ENCODE results near the gene TENT5C.

TENT5C gene

DNA sequence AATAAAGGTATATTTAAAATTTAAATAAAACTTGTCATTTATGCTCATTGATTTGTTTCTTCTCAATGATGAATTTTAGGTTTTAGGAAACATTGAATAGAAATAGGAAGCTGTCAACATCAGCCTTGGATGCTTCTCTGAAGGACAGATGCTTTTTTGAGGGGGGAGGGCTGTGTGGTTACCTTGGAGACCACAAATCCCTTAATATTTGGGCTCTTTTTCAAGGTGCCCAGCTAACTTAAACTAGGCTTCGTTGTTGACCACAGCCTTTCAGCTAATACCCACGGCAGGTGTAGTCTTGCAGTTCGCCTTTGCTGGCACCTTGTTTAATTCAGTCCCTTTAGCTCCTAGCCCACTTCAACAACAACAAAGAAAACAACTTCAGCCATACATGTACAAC, 22.5 kb downstream of the TENT5C start:
- no peaks in the 10 kb centered on the region for H3K27me3 Mint-ChIP-seq
- ATAC-seq, result no peak
- H3K9me3 Mint-ChIP-seq, result no peaks in the 10 kb centered on the region
- H3K4me3 Mint-ChIP-seq, result no peak overlapping the region
- no peak overlapping the region for H3K27ac Mint-ChIP-seq
- peaks cover 66% of the 10 kb centered on the region for H3K4me1 Mint-ChIP-seq
- H3K36me3 Mint-ChIP-seq, result peaks cover 32% of the 10 kb centered on the region

DNA sequence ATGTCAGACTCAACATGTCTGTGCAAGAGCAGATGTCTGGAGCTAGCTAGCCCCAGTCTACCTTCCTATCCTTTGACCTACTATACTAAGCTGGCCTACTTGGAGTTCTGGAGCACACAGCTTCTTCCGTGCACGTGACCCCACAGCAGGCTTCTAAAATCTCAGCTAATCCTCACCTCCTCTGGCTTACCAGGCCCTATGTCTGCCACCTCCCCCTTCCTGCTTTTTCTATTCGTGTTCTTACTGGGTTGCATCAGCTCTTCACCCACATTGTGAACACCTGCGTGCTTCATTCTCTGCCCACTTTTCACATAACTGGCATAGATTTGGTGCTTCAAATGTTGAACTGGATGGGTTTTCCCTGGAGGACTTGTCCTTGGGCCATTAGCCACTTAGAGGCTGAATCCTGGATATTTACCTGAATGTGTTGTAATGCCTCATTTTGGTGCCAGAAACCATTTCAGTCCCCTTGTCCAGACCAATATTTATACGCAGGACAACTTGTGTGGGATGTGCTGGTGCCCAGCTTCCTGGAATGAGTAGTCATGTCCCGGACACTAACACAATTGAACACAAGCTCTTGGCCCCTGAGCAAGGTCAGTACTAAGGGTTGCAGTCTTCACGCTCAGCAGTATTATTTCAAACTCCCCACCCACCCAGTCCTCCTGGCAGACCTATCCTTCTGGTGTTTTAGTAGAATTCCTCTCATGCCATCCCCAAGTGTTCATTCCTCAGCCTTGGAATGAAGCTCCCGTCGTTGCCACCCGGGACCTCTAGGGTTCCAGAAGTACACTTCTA, 24.0 kb downstream of the TENT5C start:
- ATAC-seq, result no peak
- Mint-ChIP-seq H3K27me3 (no peaks in the 10 kb centered on the region), H3K27ac (peak overlapping the region; percentile 9), H3K4me1 (peaks cover 73% of the 10 kb centered on the region), H3K9me3 (no peaks in the 10 kb centered on the region), H3K4me3 (no peak overlapping the region), H3K36me3 (peaks cover 19% of the 10 kb centered on the region)

DNA sequence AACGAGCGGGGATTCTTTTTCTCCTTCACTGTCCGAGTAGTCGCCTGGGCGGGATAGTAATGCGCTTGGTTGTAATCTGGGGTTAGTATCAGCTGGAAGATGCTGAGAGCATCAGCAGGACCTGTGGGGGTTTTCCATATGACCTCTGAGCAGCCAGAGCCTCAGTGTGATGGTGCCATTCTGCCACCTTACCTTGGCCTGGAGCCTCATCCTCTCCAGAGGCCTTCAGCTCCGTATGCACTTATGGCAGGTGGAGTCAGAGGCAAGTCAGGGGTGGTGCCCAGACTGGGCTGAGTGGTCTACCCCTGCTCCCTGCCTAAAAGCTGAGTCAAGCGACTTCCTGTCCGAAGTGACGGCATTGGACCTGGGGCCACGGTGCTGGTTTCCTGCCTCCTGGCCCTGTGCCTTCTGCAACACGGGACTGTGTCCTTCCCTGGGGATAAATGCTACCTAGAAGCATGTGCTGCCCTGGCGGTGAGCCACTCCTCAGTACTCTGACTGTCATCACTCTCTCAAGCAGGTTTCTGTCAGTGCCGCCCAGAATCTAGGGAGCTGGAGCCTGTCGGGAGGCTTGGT, 24.7 kb downstream of the TENT5C start:
- no peak overlapping the region for H3K27ac Mint-ChIP-seq
- H3K4me1 Mint-ChIP-seq, result peaks cover 74% of the 10 kb centered on the region
- peaks cover 19% of the 10 kb centered on the region for H3K36me3 Mint-ChIP-seq
- H3K9me3 Mint-ChIP-seq, result no peaks in the 10 kb centered on the region
- H3K27me3 Mint-ChIP-seq, result no peaks in the 10 kb centered on the region
- no peak for ATAC-seq
- no peak overlapping the region for H3K4me3 Mint-ChIP-seq

DNA sequence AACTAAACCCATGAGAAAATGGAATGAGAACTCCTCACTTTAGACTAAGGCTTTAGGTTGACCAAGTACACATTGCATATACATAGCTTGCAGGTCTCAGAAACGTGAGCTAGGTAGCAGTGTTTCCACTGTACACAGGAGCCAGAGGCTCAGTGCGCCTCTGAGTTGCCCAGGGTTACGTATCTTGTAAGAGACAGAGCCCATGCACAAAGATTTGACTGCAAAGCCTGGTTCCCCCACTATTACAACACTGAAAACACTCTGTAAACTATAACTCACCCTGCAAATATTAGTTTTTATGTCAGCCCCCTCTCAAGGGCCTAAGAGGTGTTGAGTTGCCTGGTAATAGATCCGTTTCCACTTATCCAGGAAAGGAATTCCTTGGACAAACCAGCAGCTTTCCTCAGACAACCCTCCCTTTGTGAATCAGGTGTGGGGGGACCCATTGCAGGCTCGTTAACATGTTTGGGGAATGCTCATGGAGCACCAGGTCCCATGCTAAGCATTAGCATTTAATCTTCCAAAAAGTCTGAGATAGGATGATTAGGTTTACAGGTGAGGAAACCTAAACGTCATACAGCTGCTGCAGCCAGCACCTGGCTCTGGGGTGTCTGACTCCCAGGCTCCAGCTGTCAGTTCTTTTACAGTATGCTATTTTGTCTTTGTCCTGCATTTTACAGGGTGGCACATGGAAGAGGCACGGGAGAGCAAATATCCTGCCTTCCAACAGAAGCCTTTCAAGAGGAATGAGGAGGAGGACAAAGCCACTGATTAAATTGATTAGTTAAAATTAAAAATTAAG, 25.7 kb downstream of the TENT5C start:
- Mint-ChIP-seq H3K27me3 (no peaks in the 10 kb centered on the region), H3K27ac (no peak overlapping the region), H3K9me3 (no peaks in the 10 kb centered on the region), H3K36me3 (peaks cover 19% of the 10 kb centered on the region), H3K4me1 (peaks cover 81% of the 10 kb centered on the region), H3K4me3 (no peak overlapping the region)
- no peak for ATAC-seq

DNA sequence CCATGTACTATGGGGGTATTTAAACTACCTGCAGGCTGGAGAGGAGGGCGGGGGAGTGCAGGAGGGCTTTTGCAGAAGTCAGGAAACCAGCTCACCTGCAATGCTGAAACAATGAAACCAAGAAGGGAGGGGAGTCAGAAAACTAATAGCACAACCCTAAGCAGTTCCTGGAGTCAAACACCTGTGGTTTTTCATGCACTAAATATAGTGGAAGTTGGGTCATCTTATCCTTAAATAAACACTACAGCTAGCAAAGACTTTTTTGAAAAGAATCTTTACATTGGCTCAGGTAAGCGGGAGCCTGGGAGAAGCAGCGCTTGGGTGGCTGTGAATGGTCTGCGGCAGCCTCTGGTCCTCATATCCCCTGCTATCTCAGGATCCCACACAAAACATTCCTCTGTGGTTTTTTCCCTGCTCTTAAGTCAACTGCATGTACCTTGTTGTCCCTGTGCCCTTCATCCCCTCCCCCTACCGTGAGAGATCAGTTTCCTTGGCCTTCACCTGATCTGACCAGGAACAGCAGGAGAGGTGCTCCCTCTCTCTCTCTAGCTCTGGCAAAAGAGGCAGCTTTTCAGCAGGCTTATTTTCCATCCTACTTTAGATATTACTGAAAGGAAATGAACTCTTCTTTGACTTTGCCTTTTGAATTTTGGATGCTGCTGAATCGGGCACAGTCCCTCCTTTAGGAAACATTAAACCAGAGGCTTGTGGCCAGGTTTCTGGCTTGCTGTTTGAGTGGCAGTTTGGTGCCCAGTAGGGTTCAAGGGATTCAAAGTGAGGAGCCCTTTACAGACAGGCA, 26.6 kb downstream of the TENT5C start:
- peak; percentile 51 for ATAC-seq
- H3K27me3 Mint-ChIP-seq, result no peaks in the 10 kb centered on the region
- peaks cover 81% of the 10 kb centered on the region for H3K4me1 Mint-ChIP-seq
- H3K4me3 Mint-ChIP-seq, result no peak overlapping the region
- H3K36me3 Mint-ChIP-seq, result peaks cover 19% of the 10 kb centered on the region
- H3K27ac Mint-ChIP-seq, result peak overlapping the region; percentile 26
- H3K9me3 Mint-ChIP-seq, result no peaks in the 10 kb centered on the region

DNA sequence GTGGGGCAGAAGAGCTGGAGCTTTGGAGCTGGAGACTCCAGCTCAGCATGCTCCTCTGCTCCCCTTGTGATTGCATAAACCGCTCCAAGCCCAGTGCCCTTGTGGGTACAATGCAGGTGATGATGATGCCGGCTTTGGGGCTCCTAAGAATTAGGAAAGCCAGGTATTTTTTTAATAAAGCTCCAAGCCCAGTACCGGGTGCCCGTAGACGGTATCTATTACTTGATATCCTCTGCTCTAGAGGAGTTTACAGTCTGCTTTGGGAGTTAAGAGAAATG, 27.2 kb downstream of the TENT5C start:
- no peak overlapping the region for H3K4me3 Mint-ChIP-seq
- no peaks in the 10 kb centered on the region for H3K27me3 Mint-ChIP-seq
- no peaks in the 10 kb centered on the region for H3K9me3 Mint-ChIP-seq
- no peak for ATAC-seq
- peak overlapping the region; percentile 26 for H3K27ac Mint-ChIP-seq
- H3K4me1 Mint-ChIP-seq, result peaks cover 81% of the 10 kb centered on the region
- peaks cover 19% of the 10 kb centered on the region for H3K36me3 Mint-ChIP-seq

DNA sequence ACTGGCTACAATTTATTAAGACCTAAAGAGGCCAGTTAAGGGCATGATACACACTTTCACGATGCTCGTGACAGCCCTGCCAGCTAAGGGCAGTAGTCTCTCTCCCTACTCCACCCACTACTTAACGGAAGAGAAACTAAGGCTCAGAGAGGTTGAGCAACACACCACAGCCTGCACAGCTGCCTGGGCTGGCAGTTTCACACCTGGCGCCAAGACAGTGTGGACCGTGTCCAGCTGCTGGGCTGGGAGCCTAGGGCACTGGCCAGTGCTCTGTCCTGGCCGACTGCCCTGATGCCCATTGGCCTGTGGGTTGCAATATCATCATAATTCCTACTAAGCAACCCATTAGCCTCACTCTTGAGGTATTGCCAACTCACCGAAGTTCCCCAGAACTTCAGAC, 27.6 kb downstream of the TENT5C start:
- no peak for ATAC-seq
- no peak overlapping the region for H3K4me3 Mint-ChIP-seq
- H3K4me1 Mint-ChIP-seq, result peaks cover 85% of the 10 kb centered on the region
- peaks cover 19% of the 10 kb centered on the region for H3K36me3 Mint-ChIP-seq
- peak overlapping the region; percentile 26 for H3K27ac Mint-ChIP-seq
- H3K27me3 Mint-ChIP-seq, result no peaks in the 10 kb centered on the region
- H3K9me3 Mint-ChIP-seq, result no peaks in the 10 kb centered on the region

DNA sequence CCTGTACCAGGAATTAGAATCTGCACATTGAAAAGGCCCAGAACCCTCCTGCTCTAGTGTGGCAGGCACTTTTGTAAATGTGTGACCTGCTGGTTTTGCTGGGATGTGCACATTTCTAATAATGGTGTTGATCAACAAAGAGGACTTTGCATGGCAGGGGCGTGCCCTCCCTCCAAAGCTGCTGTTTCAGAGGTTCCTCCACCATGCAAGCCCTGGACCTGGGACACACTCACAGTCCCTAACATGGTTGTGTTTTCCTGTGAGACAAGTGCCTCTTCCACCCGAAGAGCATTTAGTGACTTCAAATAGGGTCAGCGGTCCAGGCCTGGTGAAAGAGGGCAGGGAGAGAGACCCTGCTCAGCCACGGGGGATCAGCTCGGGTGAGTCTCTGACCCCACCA, 28.1 kb downstream of the TENT5C start:
- no peaks in the 10 kb centered on the region for H3K9me3 Mint-ChIP-seq
- H3K27me3 Mint-ChIP-seq, result no peaks in the 10 kb centered on the region
- peaks cover 15% of the 10 kb centered on the region for H3K36me3 Mint-ChIP-seq
- H3K4me1 Mint-ChIP-seq, result peaks cover 85% of the 10 kb centered on the region
- peak overlapping the region; percentile 26 for H3K27ac Mint-ChIP-seq
- ATAC-seq, result no peak
- H3K4me3 Mint-ChIP-seq, result no peak overlapping the region

DNA sequence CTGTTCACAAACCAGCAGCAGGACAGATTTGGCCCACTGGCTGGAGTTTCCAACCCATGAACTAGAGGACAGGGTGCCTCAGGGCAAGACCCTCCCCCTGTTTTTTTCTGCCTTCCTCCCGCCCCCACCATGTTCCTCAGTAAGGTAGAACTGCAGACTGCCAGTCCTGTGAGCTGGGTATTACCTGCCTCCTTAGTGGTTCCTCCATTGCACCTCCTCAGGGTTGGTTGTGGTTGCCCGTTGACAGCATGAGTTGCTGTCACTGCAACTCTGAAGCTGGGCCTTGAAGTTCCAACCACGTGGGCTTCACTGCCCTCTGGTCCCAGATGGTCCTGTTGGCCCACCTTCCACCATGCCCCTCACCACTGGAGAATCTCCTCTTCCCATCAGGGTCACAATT, 28.8 kb downstream of the TENT5C start:
- peaks cover 79% of the 10 kb centered on the region for H3K4me1 Mint-ChIP-seq
- no peaks in the 10 kb centered on the region for H3K27me3 Mint-ChIP-seq
- H3K36me3 Mint-ChIP-seq, result peaks cover 8% of the 10 kb centered on the region
- H3K27ac Mint-ChIP-seq, result peak overlapping the region; percentile 46
- ATAC-seq, result no peak
- H3K9me3 Mint-ChIP-seq, result no peaks in the 10 kb centered on the region
- H3K4me3 Mint-ChIP-seq, result no peak overlapping the region

DNA sequence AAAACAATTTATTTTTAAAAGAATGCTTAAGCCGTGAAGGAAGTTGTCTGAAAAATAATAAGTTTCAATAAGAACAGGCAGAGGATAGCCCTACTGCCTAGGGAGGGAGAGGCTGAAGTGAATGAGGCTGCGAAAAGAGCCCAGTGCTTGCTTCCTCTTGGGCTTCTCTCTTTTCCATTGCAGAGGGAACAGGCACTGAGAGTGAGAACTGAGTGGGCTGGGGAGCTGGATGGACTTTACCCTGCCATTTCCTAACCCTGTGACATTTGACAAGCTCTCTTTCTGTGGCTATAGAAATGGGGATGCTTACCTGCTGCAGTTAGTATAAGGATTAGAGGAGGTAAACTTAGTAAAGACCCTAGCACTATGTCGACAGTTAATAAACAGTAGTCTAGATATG, 30.0 kb downstream of the TENT5C start:
- H3K36me3 Mint-ChIP-seq, result no peaks in the 10 kb centered on the region
- H3K4me1 Mint-ChIP-seq, result peaks cover 76% of the 10 kb centered on the region
- no peaks in the 10 kb centered on the region for H3K9me3 Mint-ChIP-seq
- peak overlapping the region; percentile 46 for H3K4me3 Mint-ChIP-seq
- H3K27ac Mint-ChIP-seq, result peak overlapping the region; percentile 46
- H3K27me3 Mint-ChIP-seq, result no peaks in the 10 kb centered on the region
- peak; percentile 79 for ATAC-seq

DNA sequence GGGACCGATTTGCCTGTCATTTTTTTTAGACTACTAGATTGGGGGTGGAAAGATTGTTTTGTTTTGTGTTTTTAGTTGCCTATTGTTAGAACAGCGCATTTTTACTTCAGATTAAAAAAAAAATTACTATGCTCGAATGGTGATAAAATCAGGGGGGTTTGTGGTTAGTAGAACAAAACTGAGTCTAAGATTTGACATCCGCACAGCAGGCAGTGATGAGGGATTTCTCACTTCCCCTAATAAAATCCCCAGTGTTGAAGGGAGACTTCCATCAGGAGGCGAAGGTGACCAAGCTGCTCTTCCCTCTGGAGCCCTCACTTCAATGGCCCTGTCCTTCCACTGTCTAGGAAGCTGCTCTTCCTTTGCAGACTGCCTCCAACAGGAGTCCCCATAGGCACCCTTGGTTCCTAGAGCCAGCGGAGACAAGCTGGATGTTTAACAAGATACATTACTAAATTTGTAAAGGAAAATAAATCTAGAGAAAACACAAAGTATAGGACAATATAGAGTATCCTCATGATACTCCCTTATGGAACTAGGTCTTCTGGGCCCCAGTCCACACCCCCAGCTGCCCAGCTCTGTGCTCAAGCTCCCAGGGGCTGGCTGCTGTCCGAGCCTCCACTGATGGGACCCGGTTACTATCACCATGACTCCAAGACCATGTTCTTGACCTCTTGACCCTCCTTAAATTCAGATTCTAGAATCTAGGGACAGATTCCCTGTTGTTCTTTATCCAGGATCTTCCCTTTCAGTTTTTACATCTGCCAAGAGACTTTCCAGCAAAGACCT, 31.0 kb downstream of the TENT5C start:
- H3K27me3 Mint-ChIP-seq, result no peaks in the 10 kb centered on the region
- no peaks in the 10 kb centered on the region for H3K9me3 Mint-ChIP-seq
- peaks cover 70% of the 10 kb centered on the region for H3K4me1 Mint-ChIP-seq
- no peaks in the 10 kb centered on the region for H3K36me3 Mint-ChIP-seq
- H3K4me3 Mint-ChIP-seq, result no peak overlapping the region
- peak overlapping the region; percentile 46 for H3K27ac Mint-ChIP-seq
- ATAC-seq, result peak; percentile 34

DNA sequence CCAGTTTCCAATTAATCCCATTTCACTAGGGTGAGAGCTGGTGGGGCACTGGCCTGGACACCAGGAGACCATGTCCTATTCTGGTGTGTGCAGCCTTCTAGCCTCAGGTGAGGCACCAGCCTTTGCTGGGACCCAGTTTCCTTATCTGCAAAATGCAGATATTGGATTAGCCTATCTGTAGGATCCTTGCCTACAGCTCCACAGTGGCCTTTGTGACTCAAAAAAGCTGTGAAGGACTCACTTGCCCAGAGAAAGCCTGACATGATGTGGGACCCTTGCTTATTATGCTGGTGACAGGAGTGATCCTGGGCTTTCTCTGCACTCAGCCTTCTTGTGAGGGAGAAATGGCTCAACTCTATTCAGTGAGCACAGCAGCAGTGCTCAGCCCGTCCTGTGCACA, 32.3 kb downstream of the TENT5C start:
- ATAC-seq, result no peak
- Mint-ChIP-seq H3K4me3 (no peak overlapping the region), H3K9me3 (no peaks in the 10 kb centered on the region), H3K27ac (peak overlapping the region; percentile 46), H3K36me3 (no peaks in the 10 kb centered on the region), H3K27me3 (no peaks in the 10 kb centered on the region), H3K4me1 (peaks cover 57% of the 10 kb centered on the region)

DNA sequence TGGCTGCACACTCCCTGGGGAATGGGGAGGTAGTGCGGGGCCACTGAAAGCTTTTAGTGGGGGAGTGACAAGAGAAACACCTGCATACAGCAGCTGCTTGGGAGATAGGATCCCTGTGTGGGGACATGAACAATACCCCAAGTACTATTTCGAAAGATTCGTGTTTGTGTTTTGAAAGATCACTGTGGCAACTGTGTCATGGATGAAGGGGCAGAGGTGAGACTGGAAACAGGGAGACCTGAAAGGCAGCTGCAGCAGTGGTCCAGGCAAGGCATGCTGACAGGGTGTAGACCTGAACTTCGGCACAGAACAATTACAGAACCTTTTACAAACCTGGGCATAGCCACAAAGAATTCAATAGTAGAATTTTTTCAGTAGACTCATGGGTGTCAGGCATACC, 32.9 kb downstream of the TENT5C start:
- ATAC-seq, result no peak
- peaks cover 51% of the 10 kb centered on the region for H3K4me1 Mint-ChIP-seq
- H3K9me3 Mint-ChIP-seq, result no peaks in the 10 kb centered on the region
- H3K4me3 Mint-ChIP-seq, result no peak overlapping the region
- no peaks in the 10 kb centered on the region for H3K36me3 Mint-ChIP-seq
- no peaks in the 10 kb centered on the region for H3K27me3 Mint-ChIP-seq
- H3K27ac Mint-ChIP-seq, result no peak overlapping the region

DNA sequence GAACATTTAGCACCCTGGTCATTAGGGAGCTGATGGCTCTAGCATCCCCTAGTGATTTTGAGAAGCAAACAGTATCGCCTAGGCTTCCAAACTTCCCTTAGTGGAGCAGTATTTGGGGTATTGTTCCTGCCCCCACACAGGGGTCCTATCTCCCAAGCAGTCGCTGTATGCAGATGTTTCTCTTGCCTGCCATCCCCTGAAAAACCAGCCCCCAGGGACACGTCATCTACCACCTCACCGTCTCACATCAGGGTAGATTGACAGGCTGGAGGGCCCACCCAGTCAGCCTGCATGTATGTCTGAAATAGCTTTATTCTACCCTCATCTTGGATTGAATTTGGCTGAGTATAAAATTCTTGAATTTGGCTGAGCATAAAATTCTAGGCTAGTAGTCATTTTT, 33.9 kb downstream of the TENT5C start:
- H3K4me1 Mint-ChIP-seq, result peaks cover 52% of the 10 kb centered on the region
- H3K36me3 Mint-ChIP-seq, result no peaks in the 10 kb centered on the region
- ATAC-seq, result no peak
- H3K9me3 Mint-ChIP-seq, result no peaks in the 10 kb centered on the region
- no peaks in the 10 kb centered on the region for H3K27me3 Mint-ChIP-seq
- H3K27ac Mint-ChIP-seq, result no peak overlapping the region
- no peak overlapping the region for H3K4me3 Mint-ChIP-seq

All from stimulated activated memory B cell treated with anti-CD40 and anti-IgM and Interleukin-4, amounts not matched to agents 10 μg/mL and 1 μg/mL and 100 μg/mL, for 72 hours (primary cell).